B cell (primary cell): ENCODE measurements around the gene SYCP2. TPM values are rescaled to one million over a fixed set of nuclear protein-coding genes. Genes with fewer than 3 reads are reported as not detected.

Experiments used
- ATAC-seq: fragments of 200-7000 bp; cut with Tn5 transposase; one replicate; pipeline ENCODE4 v1.10.0; 2021; ENCODE audit warnings: low read depth, mild to moderate bottlenecking, moderate number of reproducible peaks, moderate library complexity
- CTCF ChIA-PET: fragments of 350-600 bp; sonication (Branson Sonifier 250); formaldehyde crosslinking; loops from one replicate; lab custom pipeline; 2021; ENCODE audit warnings: antibody characterized with exemption, inconsistent platforms; lab: Charles Lee
- POLR2A ChIA-PET: fragments of 350-600 bp; sonication (Branson Sonifier 250); formaldehyde crosslinking; loops from one replicate; lab custom pipeline; 2021; ENCODE audit warnings: antibody characterized with exemption; lab: Charles Lee
- DNase-seq: peaks from one replicate; pipeline ENCODE4 v3.0.0; 2013
- H2AFZ ChIP-seq: 2 replicates; pipeline ENCODE4 v1.6.1; 2012; ENCODE audit warnings: mild to moderate bottlenecking, low read depth, low read length; ENCODE audit not compliant: insufficient read depth, poor library complexity, severe bottlenecking
- H3K27ac ChIP-seq, 2 donors: 1 replicate in 1 of 2; 2 replicates in 1 of 2; pipeline ENCODE4 v1.5.1; 2012 to 2013; ENCODE audit warnings: low read length in 2 of 2, mild to moderate bottlenecking in 2 of 2, moderate library complexity in 1 of 2
- H3K27me3 ChIP-seq, 4 experiments: fragments of 200-600 bp in 1 of 4; sonication (generic) in 1 of 4; replicated peaks in 1 of 4; 1 replicate in 2 of 4; 2 replicates in 2 of 4; pipeline versions ENCODE4 v1.6.1 to v1.7.0; 2013 to 2016; ENCODE audit warnings: low read length in 3 of 4, mild to moderate bottlenecking in 2 of 4, mixed read lengths in 1 of 4, moderate library complexity in 1 of 4; ENCODE audit not compliant: insufficient read depth in 4 of 4, control insufficient read depth in 3 of 4; ENCODE audit errors: control extremely low read depth in 1 of 4
- H3K36me3 ChIP-seq, 2 experiments: replicated peaks in 1 of 2; 1 replicate in 1 of 2; 2 replicates in 1 of 2; pipeline versions ENCODE4 v1.6.1 to v1.7.1; 2013; ENCODE audit warnings: low read length in 1 of 2; ENCODE audit not compliant: insufficient read depth in 2 of 2, control insufficient read depth in 1 of 2; ENCODE audit errors: control extremely low read depth in 1 of 2, extremely low read depth in 1 of 2
- H3K4me1 ChIP-seq, 2 donors: fragments of 200-600 bp in 1 of 2; sonication (generic) in 1 of 2; 1 replicate in 1 of 2; 2 replicates in 1 of 2; pipeline versions ENCODE4 v1.5.1 to v1.6.1; 2013 to 2017; ENCODE audit warnings: low read length in 2 of 2; ENCODE audit not compliant: control insufficient read depth in 2 of 2, insufficient read depth in 2 of 2
- H3K4me2 ChIP-seq: replicated peaks from 2 replicates; pipeline ENCODE3; 2012; ENCODE audit warnings: mild to moderate bottlenecking, low read depth, low read length; ENCODE audit not compliant: poor library complexity, severe bottlenecking
- H3K4me3 ChIP-seq, 5 experiments: fragments of 200-600 bp in 1 of 5; sonication (generic) in 1 of 5; 1 replicate in 3 of 5; 2 replicates in 2 of 5; pipeline versions ENCODE4 v1.5.1 to v1.7.0; 2011 to 2016; ENCODE audit warnings: low read length in 4 of 5, mild to moderate bottlenecking in 4 of 5, low read depth in 2 of 5, control low read depth in 1 of 5, moderate library complexity in 1 of 5; ENCODE audit not compliant: insufficient read depth in 1 of 5; ENCODE audit errors: control extremely low read depth in 1 of 5, extremely low read depth in 1 of 5
- H3K79me2 ChIP-seq: fragments of 200-600 bp; sonication (generic); one replicate; pipeline ENCODE4 v1.6.0; 2016; ENCODE audit warnings: low read length; ENCODE audit not compliant: control insufficient read depth, insufficient read depth
- H3K9ac ChIP-seq: fragments of 200-600 bp; sonication (generic); 2 replicates; pipeline ENCODE4 v1.6.1; 2017; ENCODE audit warnings: mild to moderate bottlenecking, low read length, moderate library complexity
- H3K9me3 ChIP-seq, 3 donors: one replicate each; pipeline versions ENCODE4 v1.6.1 to v1.7.1; 2013; ENCODE audit warnings: low read length in 2 of 3; ENCODE audit not compliant: control insufficient read depth in 2 of 3, insufficient read depth in 1 of 3; ENCODE audit errors: control extremely low read depth in 1 of 3
- H4K20me1 ChIP-seq: 2 replicates; pipeline ENCODE4 v1.6.0; 2012; ENCODE audit warnings: mild to moderate bottlenecking, low read length; ENCODE audit not compliant: insufficient read depth, control insufficient read depth, poor library complexity, severe bottlenecking
- H3K27ac Mint-ChIP-seq: one replicate; pipeline ENCODE4 v1.8.0; 2021; ENCODE audit warnings: mixed read lengths
- H3K27me3 Mint-ChIP-seq: one replicate; pipeline ENCODE4 v1.8.0; 2021; ENCODE audit warnings: mixed read lengths
- H3K4me1 Mint-ChIP-seq: one replicate; pipeline ENCODE4 v1.8.0; 2021; ENCODE audit warnings: mixed read lengths
- H3K4me3 Mint-ChIP-seq: one replicate; pipeline ENCODE4 v1.8.0; 2021; ENCODE audit warnings: mixed read lengths
- H3K9me3 Mint-ChIP-seq: one replicate; pipeline ENCODE4 v1.8.0; 2022; ENCODE audit warnings: mixed read lengths; ENCODE audit not compliant: insufficient read depth
- CTCF ChIP-seq: fragments of 200-600 bp; IDR thresholded peaks from one replicate; pipeline ENCODE4 v1.8.0; 2022; ENCODE audit warnings: antibody characterized with exemption, mild to moderate bottlenecking
- EZH2 ChIP-seq: IDR thresholded peaks from 2 replicates; pipeline ENCODE4 v1.6.1; 2012; ENCODE audit warnings: borderline replicate concordance, low read depth, mild to moderate bottlenecking, moderate library complexity, low read length; ENCODE audit not compliant: insufficient read depth, poor library complexity, severe bottlenecking
- WGBS: methylation state at CpG from one replicate; pipeline ENCODE4 v1.1.5; 2013; ENCODE audit warnings: missing lambda C conversion rate; ENCODE audit not compliant: insufficient coverage; 5-methylcytosine and 5-hydroxymethylcytosine counted together
- intact Hi-C: fragments of 100-400 bp; cut with micrococcal nuclease; formaldehyde crosslinking; loops from one replicate; pipeline ENCODE4 v1.10.0; 2022
- polyA plus RNA-seq: library from polyadenylated mRNA; depleted of rRNA; stranded (reverse); fragments of >200 nt; gene quantifications from 2 replicates; pipeline ENCODE4 v1.2.3, GENCODE V29; 2012
- total RNA-seq, 2 donors: library from RNA; stranded (reverse); fragments of 120-200 nt in 1 of 2; gene quantifications; 1 replicate in 1 of 2; 2 replicates in 1 of 2; pipeline versions ENCODE4 v1.2.3 to v1.2.4, GENCODE V29; 2013 to 2022

The SYCP2 gene
- total and polyA plus RNA-seq, 2 donors (not counting 1 experiment from before 2014, with no cell fraction given): 0.98 to 4.5 TPM

DNA sequence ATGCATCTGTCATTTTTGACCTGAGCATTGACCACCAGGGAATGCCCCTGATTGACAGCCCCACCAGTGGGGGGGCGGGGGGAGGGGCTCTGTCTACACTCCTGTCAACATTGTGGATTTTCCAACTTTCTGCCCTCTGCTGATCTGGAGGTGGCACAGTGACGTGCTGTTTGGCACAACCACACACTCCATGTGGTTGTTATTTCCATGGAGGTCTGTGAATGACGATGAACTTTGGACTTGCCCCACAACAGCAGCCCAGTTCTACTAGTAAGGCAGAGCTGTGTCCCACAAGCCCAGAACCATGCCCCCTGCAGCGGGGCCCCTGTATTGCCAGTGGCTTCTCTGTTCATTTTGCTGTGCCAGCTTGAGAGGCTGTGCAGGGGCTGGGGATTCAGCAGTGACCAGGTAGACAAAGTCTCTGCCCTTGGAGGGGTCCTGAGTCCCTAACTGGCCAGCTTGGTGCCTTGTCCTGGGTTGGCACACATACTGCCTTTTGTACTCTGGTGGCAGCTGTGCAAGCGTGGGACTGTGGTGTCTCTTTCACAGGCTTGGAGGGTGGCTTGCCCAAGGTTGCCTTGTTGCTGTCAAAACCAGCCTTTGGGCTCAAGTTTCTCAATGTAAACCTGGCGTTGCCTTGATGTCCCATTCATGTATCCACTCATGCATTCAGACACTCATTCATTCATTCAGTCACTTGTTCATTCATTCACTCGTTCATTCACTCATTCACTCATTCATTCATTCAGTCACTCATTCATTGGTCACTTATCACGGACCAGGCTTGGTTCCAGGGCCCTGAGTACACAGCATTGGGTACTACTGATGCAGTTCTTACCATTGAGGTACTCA, 108.5 kb downstream of the SYCP2 start:
- H3K9ac ChIP-seq: no peak overlapping the region

More for the DNA sequence above, 108.5 kb downstream of the SYCP2 start:
- ChIA-PET POLR2A (no interaction called here), CTCF (no interaction called here)
- Histone ChIP-seq H3K4me3 (no peak overlapping the region), H2AFZ (no peak overlapping the region), H3K4me2 (no peak overlapping the region), H3K4me1 (no peaks in the 10 kb centered on the region), H4K20me1 (no peaks in the 10 kb centered on the region), H3K36me3 (no peaks in the 10 kb centered on the region), H3K27ac (no peak overlapping the region), H3K9me3 (peaks cover 0 to 7% (median 0%) of the 10 kb centered on the region in 3 donors), H3K27me3 (peaks cover 0 to 2% (median 0%) of the 10 kb centered on the region in 4 experiments), H3K79me2 (no peaks in the 10 kb centered on the region)
- WGBS: 75% methylated on average over 6 of the region's 8 CpGs
- intact Hi-C loops: no loop called here
- peaks cover 14% of the 10 kb centered on the region for H3K27me3 Mint-ChIP-seq
- H3K9me3 Mint-ChIP-seq: no peaks in the 10 kb centered on the region
- DNase-seq (no peak), ATAC-seq (no peak)
- no peak overlapping the region for H3K27ac Mint-ChIP-seq
- TF ChIP-seq CTCF: no peak
- TF ChIP-seq EZH2: no peak
- H3K4me3 Mint-ChIP-seq: no peak overlapping the region
- H3K4me1 Mint-ChIP-seq: no peaks in the 10 kb centered on the region
